CD4-positive, alpha-beta T cell treated with Interleukin-17A for 4 hours (primary cell): ENCODE measurements around the gene L3MBTL3.

Experiments
- DNase-seq: peaks from one replicate; pipeline ENCODE4 v3.0.0-alpha.2; 2020; ENCODE audit warnings: mixed read lengths

L3MBTL3 gene

GRCh38 chr6:130029163-130029562, 10.8 kb downstream of the L3MBTL3 start:
- peak; percentile 19 for DNase-seq

GRCh38 chr6:130032758-130033340, 14.5 kb downstream of the L3MBTL3 start:
- DNase-seq: no peak

- no peak for DNase-seq
Observed at GRCh38 chr6:130033949-130034348, 15.6 kb downstream of the L3MBTL3 start.

- peak; percentile 47 for DNase-seq
Observed at GRCh38 chr6:130034378-130035146, 16.2 kb downstream of the L3MBTL3 start.

GRCh38 chr6:130035211-130035610, 16.8 kb downstream of the L3MBTL3 start:
- DNase-seq: no peak

GRCh38 chr6:130037207-130037811, 18.9 kb downstream of the L3MBTL3 start:
- no peak for DNase-seq

- no peak for DNase-seq
Observed at GRCh38 chr6:130041594-130041993, 23.2 kb downstream of the L3MBTL3 start.

- no peak for DNase-seq
Observed at GRCh38 chr6:130043344-130043743, 25.0 kb downstream of the L3MBTL3 start.

GRCh38 chr6:130045622-130046021, 27.2 kb downstream of the L3MBTL3 start:
- no peak for DNase-seq

GRCh38 chr6:130046671-130047070, 28.3 kb downstream of the L3MBTL3 start:
- no peak for DNase-seq

- DNase-seq: no peak
Observed at GRCh38 chr6:130047088-130047995, 29.0 kb downstream of the L3MBTL3 start.

GRCh38 chr6:130050230-130050629, 31.8 kb downstream of the L3MBTL3 start:
- no peak for DNase-seq

- no peak for DNase-seq
Observed at GRCh38 chr6:130054725-130055124, 36.3 kb downstream of the L3MBTL3 start.

- DNase-seq: no peak
Observed at GRCh38 chr6:130055271-130055670, 36.9 kb downstream of the L3MBTL3 start.

GRCh38 chr6:130057495-130057894, 39.1 kb downstream of the L3MBTL3 start:
- DNase-seq: no peak

GRCh38 chr6:130063806-130064205, 45.4 kb downstream of the L3MBTL3 start:
- DNase-seq: no peak

GRCh38 chr6:130065609-130066156, 47.3 kb downstream of the L3MBTL3 start:
- DNase-seq: no peak

GRCh38 chr6:130069485-130069884, 51.1 kb downstream of the L3MBTL3 start:
- DNase-seq: no peak

- no peak for DNase-seq
Observed at GRCh38 chr6:130070326-130070725, 51.9 kb downstream of the L3MBTL3 start.

- no peak for DNase-seq
Observed at GRCh38 chr6:130070792-130071191, 52.4 kb downstream of the L3MBTL3 start.

GRCh38 chr6:130075879-130076460, 57.6 kb downstream of the L3MBTL3 start:
- DNase-seq: no peak

GRCh38 chr6:130076512-130076911, 58.1 kb downstream of the L3MBTL3 start:
- DNase-seq: no peak
